Mucosa of rectum (tissue), 2 donors: ENCODE results near the gene PCIF1.
"Not testable (repeated sequence)": the region's sequence is repeated elsewhere in the genome, so short reads cannot be mapped to it uniquely, and the experiment has no call there.

Experiments used
- H3K27ac ChIP-seq, 2 donors: one replicate each; pipeline ENCODE4 v1.7.0; 2013; ENCODE audit warnings: inconsistent platforms in 2 of 2, low read depth in 2 of 2, low read length in 2 of 2
- H3K27me3 ChIP-seq, 2 donors: one replicate each; pipeline ENCODE4 v1.7.0; 2013; ENCODE audit warnings: low read length in 2 of 2; ENCODE audit not compliant: control insufficient read depth in 2 of 2, insufficient read depth in 2 of 2
- H3K36me3 ChIP-seq, 2 donors: one replicate each; pipeline ENCODE4 v1.7.0; 2013; ENCODE audit warnings: low read length in 2 of 2; ENCODE audit not compliant: control insufficient read depth in 2 of 2, insufficient read depth in 2 of 2
- H3K4me1 ChIP-seq, 2 donors: one replicate each; pipeline ENCODE4 v1.7.0; 2013; ENCODE audit warnings: low read length in 2 of 2, mild to moderate bottlenecking in 1 of 2; ENCODE audit not compliant: control insufficient read depth in 2 of 2, insufficient read depth in 2 of 2
- H3K4me3 ChIP-seq, 2 donors: one replicate each; pipeline ENCODE4 v1.7.0; 2013; ENCODE audit warnings: low read length in 2 of 2
- H3K9ac ChIP-seq, 2 donors: one replicate each; pipeline ENCODE4 v1.7.0; 2013; ENCODE audit warnings: low read length in 2 of 2, low read depth in 1 of 2, mild to moderate bottlenecking in 1 of 2
- H3K9me3 ChIP-seq, 2 donors: one replicate each; pipeline ENCODE4 v1.7.0; 2013; ENCODE audit warnings: low read length in 2 of 2; ENCODE audit not compliant: control insufficient read depth in 2 of 2
- donor health status: healthy.
- donor health status: Normal muscosa, but diverticular disease.

The PCIF1 gene

DNA sequence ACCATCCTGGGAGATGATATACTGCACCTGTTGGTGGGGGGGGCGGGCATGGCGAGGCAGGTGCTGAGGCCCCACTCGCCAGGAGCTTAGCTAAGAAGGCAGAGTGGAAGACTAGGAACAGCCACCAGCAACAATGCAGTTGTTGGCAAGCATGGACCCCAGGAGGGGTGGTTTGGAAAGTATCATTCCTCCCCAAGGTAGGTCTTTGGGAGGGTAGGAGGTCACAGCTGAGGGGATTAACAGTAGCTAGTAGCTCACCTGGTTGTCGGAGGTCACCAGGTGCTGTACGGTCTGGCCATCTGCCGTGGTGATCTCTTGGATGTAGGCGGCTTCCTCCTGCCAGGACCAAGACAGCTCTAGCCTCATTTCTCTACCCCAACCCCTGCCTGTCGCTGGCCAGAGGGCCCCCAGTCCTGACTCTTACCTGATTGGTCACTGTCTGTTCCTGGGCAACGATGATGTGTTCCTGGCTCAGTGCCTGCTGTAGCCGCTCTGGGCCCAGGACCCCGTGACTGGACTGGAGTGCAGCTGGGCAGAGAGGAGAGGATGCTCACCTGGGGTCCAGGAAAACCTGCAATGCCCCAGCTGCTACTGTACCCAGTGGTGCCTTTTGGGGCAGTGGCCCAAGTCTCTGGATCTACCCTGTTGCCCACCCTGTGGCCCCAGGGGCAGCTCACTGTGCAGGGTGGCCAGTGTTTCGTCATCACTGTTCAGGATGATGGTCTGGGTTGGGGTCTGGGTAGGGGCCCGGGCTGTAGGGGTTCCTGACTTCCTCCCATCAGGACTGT, 15.3 kb downstream of the PCIF1 start:
- Histone ChIP-seq H3K36me3 (peaks cover 82 to 86% of the 10 kb centered on the region in 2 donors), H3K4me3 (no peak overlapping the region), H3K27ac (no peak overlapping the region), H3K9me3 (no peaks in the 10 kb centered on the region), H3K9ac (no peak overlapping the region), H3K27me3 (no peaks in the 10 kb centered on the region), H3K4me1 (no peaks in the 10 kb centered on the region)

DNA sequence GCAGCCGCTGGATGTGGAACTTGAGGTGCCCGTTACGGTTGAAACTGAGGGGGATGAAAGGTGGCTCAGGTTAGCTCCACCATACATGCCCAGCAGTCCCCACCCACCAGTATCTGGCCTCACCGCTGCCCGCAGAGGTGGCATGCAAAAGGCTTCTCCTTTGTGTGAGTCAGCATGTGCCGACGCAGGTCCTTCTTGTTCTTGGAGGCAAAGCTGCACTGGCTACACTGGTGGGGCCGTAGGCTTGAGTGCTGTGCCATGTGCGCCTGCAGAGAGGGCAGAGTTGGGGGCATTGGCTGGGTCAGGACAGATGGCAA, 15.8 kb downstream of the PCIF1 start:
- Histone ChIP-seq H3K4me3 (no peak overlapping the region), H3K27ac (no peak overlapping the region), H3K27me3 (no peaks in the 10 kb centered on the region), H3K9me3 (no peaks in the 10 kb centered on the region), H3K4me1 (no peaks in the 10 kb centered on the region), H3K36me3 (peaks cover 77 to 80% of the 10 kb centered on the region in 2 donors), H3K9ac (no peak overlapping the region)

DNA sequence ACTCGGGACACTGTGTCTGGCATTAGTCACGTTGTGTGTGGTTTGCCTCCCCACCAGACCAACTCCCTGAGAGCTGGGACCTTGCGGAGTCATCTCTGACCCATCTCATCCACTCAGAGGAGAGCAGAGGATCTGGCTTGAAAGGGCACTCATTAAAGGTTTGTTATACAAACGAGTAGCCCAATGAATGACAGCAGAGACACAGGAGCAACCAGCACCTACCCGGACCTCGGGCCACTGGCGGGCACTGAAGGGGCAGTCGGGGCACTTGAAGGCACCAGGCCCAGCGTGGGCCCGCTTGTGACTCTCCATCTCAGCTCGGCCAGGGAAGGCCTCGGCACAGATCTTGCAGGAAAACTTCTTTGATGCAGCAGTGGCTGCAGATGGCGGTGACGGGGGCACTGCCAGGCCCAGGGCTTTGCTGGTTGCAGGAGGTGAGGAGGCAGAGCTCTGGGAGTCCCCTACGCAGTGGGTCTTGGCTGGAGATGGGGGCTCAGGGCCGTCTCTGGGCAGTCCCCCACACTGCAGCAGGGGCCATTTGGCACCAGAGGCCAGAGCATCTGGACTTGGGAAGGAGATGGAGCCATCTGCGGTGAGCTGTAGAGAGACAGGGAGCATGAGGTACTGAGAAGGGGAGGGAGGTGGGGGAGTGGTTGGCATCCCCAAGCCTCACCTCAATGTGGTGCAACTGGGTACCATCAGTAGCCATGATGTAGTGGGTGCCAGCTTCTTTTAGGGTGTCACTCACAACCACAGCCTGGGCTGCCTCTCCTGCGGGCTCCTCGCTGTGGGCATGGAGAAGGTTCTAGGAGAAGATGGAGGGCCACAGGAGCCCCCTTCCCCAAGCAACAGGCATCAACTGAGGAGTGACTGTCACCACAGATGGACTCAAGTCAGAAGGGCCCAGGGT, 17.7 kb downstream of the PCIF1 start:
- H3K27ac ChIP-seq: no peak overlapping the region
- H3K9me3 ChIP-seq: no peaks in the 10 kb centered on the region
- H3K27me3 ChIP-seq: no peaks in the 10 kb centered on the region
- H3K4me1 ChIP-seq: no peaks in the 10 kb centered on the region
- no peak overlapping the region for H3K4me3 ChIP-seq
- H3K9ac ChIP-seq: no peak overlapping the region
- H3K36me3 ChIP-seq: peaks cover 64 to 70% of the 10 kb centered on the region in 2 donors

DNA sequence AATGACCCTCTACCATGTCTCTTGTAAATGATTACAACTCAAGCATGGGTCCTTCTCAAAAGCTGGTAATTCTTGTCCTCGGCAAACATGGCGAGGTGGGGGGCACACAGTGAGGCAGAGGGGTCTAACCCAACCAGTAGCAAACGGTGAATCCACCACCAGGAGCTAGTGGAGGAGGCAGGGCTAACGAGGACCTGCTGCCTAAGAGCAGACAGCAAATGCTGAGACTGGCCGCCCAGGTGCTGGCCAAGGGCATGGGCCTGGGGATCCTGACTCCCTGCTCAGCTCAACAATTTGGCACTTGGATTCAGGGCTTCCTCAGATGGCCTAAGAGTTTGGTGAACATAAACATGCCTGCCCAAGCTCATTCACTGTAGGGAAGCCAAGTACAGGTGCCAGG, 18.4 kb downstream of the PCIF1 start:
- H3K9ac ChIP-seq: no peak overlapping the region
- no peaks in the 10 kb centered on the region for H3K9me3 ChIP-seq
- no peak overlapping the region for H3K27ac ChIP-seq
- H3K27me3 ChIP-seq: no peaks in the 10 kb centered on the region
- H3K4me1 ChIP-seq: no peaks in the 10 kb centered on the region
- H3K36me3 ChIP-seq: peaks cover 62 to 71% of the 10 kb centered on the region in 2 donors
- no peak overlapping the region for H3K4me3 ChIP-seq

DNA sequence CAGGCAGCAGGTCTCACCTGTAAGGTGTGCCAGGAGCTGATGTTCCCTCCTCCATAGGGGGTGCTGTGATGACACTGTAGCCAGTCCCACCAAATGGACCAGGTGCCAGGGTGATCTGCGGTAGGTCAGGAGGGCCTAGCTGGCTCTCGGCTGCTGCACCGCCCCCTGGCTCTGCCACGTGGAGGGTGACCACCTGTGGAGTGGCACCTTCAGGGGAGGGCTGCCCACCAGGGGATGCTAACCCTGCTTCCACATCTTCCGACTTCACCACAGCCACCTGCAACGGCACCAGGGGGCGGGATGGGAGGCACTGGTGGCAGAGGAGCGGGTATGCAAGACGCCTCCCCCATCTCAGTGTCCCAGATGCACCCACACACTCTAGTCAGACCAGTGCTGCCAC, 19.2 kb downstream of the PCIF1 start:
- H3K9me3 ChIP-seq: no peaks in the 10 kb centered on the region
- H3K4me3 ChIP-seq: no peak overlapping the region
- no peaks in the 10 kb centered on the region for H3K4me1 ChIP-seq
- no peak overlapping the region for H3K27ac ChIP-seq
- no peaks in the 10 kb centered on the region for H3K27me3 ChIP-seq
- H3K9ac ChIP-seq: no peak overlapping the region
- H3K36me3 ChIP-seq: peaks cover 59 to 69% of the 10 kb centered on the region in 2 donors

- H3K27me3 ChIP-seq, H3K9ac ChIP-seq, H3K4me1 ChIP-seq, H3K27ac ChIP-seq, H3K4me3 ChIP-seq, H3K9me3 ChIP-seq: not testable (repeated sequence)
- peaks cover 62 to 72% of the 10 kb centered on the region in 2 donors for H3K36me3 ChIP-seq
Measured at GRCh38 chr20:45956326-45956725, 21.8 kb downstream of the PCIF1 start.

DNA sequence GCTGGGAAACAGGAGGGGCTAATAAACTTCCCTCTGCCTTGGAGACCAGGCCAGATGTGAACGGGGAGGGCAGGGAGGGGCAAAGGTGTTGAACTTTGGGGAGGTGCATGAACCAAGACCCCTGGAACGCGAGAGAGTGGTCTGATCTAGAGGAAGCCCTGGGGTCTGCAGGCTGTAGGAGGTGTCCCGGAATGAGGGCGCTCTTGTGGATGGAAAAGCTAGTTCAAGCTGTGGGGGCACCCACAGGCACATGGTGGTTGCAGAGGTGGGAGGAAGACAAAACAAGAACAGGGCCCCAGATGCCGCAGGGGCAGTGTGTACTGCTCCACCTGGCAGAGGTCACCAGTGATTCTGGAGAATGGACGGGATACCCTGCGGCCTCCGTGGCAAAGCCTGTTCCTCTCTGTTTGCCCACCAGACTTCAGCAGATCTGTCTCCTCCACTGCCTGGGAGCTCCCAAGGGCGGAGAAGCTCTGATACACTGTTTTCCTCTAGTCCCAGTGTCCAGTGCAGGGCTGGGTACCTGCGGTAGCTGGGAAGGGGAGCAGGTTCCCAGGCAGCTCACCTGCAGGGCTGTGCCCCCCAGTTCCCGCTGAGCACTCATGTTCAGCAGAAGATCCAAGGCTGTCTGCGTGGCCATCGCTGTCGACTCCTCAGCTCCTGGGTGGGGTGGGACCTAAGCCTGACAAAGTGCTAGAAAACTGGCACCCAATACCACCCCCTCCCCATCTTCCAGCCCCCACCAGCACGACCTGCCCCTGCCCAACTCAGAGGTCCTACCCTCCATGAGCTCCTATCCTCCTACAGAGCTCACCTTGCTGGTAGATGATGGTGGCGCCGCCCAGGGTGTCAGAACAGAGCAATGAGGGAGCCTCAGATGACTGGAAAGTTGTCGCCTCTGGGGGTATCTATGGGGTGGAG, 22.8 kb downstream of the PCIF1 start:
- Histone ChIP-seq H3K9me3 (no peaks in the 10 kb centered on the region), H3K9ac (no peak overlapping the region), H3K4me3 (no peak overlapping the region), H3K4me1 (no peaks in the 10 kb centered on the region), H3K27ac (no peak overlapping the region), H3K36me3 (peaks cover 60 to 72% of the 10 kb centered on the region in 2 donors), H3K27me3 (no peaks in the 10 kb centered on the region)

DNA sequence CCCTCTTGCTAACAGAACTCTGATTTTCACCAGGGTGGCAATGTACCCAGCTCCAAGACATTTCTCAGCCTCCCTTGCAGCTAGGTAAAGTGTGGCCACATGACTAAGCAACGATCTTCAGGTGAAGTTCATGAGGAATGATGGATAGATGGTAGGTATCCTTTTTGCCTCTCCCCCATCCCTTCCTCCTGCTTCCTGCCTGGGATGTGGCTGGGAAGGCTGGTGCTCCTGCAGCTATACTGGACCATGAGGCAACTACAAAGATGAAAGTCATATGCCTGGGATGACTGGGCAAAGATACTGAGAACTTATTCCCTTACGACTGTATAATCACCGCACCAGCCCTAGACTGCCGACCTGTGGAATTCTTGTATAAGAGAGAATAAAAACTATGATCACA, 24.1 kb downstream of the PCIF1 start:
- Histone ChIP-seq H3K27me3 (no peaks in the 10 kb centered on the region), H3K9ac (no peak overlapping the region), H3K4me3 (no peak overlapping the region), H3K4me1 (no peaks in the 10 kb centered on the region), H3K9me3 (no peaks in the 10 kb centered on the region), H3K27ac (no peak overlapping the region), H3K36me3 (peaks cover 53 to 69% of the 10 kb centered on the region in 2 donors)

- Histone ChIP-seq H3K9ac (no peak overlapping the region), H3K9me3 (no peaks in the 10 kb centered on the region), H3K27me3 (no peaks in the 10 kb centered on the region), H3K4me1 (no peaks in the 10 kb centered on the region), H3K36me3 (peaks cover 59 to 73% of the 10 kb centered on the region in 2 donors), H3K27ac (no peak overlapping the region), H3K4me3 (no peak overlapping the region)
Measured at GRCh38 chr20:45959126-45959525, 24.6 kb downstream of the PCIF1 start.
